ENCODE data around the gene C2orf76.

Gene C2orf76

GRCh38 chr2:119261493-119262225, 105.0 kb downstream of the C2orf76 start:
- DNase-seq, result no peak

- DNase-seq, result peak; percentile 4
Measured at GRCh38 chr2:119260646-119261492, 105.8 kb downstream of the C2orf76 start.

- DNase-seq, result peak; percentile 27
Measured at GRCh38 chr2:119259296-119259860, 107.3 kb downstream of the C2orf76 start.

- DNase-seq, result no peak
Measured at GRCh38 chr2:119257198-119257597, 109.4 kb downstream of the C2orf76 start.

DNA sequence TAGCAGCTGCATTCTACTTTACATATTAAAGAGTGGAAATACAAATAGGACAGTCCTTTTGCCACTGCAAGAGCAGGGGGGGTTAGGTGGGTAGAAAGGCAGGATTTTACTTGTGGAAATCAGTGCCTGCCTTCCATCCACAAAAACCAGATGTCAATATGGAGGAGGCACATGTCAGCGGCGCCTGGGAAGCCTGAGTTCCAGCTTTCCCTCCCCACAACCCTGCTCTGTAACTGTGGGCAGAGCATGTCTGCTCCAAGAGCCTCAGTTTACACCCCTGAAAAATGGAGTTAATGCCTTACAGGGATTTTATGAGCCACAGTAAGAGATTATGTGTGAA, 110.1 kb downstream of the C2orf76 start:
- no peak for DNase-seq

DNA sequence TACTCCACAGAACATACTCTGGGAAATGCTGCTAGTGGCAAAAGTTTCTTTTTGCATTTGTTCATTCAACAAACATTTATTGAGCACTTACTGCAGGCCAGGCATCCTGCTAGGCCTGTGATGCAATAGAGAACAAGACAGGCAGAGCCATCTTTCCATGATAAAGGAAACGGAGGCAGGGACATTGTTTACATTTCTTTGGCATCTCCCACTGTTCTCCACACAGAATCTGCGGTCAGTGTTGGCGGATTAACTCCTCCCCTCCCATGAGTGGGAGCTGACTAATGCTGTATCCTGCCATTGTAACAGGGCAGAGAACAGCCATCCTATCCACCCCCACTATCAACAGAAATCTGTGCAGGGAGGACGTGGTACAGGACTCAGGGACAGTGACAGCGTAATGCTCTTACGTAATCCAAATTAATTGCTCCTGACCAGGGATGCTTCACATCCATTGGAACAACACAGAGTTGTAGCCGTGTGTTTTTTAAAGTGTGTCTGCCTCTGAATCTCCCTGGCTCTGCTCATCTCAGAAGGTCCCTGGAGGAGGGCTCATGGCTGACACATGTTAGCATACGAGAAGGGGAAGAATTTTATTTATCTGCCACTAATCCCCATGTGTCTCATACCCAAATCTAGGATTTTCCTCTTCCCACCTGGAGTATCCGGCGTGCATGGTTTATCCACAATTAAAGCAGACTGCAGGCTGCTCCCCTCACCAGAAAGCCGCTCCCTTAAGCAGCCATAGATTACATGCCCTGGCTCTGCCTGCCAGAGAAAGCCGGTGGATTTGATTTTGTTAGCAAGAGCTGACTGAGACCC, 110.7 kb downstream of the C2orf76 start:
- DNase-seq, result peak; percentile 41

GRCh38 chr2:119254601-119255080, 112.0 kb downstream of the C2orf76 start:
- no peak for DNase-seq

- DNase-seq, result no peak
Measured at GRCh38 chr2:119253760-119254600, 112.7 kb downstream of the C2orf76 start.

DNA sequence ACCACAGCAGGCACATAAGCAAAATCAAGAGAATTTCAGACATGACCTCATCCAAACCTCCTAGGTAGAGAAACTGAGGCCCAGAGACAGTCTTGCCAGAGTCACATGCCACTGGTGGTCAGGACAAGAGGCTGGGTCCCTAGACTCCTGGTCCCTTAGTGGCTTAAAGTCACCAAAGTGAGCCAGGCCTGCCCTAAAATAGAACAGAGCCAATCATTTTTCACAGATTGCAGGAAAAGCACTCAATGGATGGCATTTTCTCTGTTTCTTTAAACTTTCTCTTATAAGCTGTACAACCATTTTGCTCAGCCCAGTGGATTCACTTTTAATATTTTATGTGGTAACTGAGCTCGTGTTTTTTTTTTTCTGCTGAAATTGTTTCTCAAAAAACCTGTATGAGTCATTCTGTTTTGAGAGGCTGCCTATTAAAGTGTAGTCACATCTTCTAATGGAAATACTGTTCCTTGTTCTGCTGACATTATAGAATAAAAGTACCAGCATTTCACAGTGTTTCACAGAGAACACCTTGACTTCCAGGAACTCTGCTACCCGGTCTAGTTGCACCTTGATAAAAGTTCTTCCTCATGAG, 113.4 kb downstream of the C2orf76 start:
- DNase-seq, result no peak
